Skin epidermis (tissue), 12 donors: ENCODE results near the gene CRB2.

ENCODE experiments used
- H3K27ac ChIP-seq, 21 experiments: fragments of 200-600 bp; sonication (generic) in 11 of 21; one replicate each; pipeline ENCODE4 v1.5.0; 2020; ENCODE audit warnings: mild to moderate bottlenecking in 3 of 21, inconsistent platforms in 2 of 21, moderate library complexity in 2 of 21
- H3K4me3 ChIP-seq, 7 experiments: fragments of 200-600 bp; sonication (generic) in 2 of 7; one replicate each; pipeline ENCODE4 v1.5.0; 2020; ENCODE audit warnings: inconsistent platforms in 2 of 7, mild to moderate bottlenecking in 2 of 7, moderate library complexity in 1 of 7

CRB2 gene

DNA sequence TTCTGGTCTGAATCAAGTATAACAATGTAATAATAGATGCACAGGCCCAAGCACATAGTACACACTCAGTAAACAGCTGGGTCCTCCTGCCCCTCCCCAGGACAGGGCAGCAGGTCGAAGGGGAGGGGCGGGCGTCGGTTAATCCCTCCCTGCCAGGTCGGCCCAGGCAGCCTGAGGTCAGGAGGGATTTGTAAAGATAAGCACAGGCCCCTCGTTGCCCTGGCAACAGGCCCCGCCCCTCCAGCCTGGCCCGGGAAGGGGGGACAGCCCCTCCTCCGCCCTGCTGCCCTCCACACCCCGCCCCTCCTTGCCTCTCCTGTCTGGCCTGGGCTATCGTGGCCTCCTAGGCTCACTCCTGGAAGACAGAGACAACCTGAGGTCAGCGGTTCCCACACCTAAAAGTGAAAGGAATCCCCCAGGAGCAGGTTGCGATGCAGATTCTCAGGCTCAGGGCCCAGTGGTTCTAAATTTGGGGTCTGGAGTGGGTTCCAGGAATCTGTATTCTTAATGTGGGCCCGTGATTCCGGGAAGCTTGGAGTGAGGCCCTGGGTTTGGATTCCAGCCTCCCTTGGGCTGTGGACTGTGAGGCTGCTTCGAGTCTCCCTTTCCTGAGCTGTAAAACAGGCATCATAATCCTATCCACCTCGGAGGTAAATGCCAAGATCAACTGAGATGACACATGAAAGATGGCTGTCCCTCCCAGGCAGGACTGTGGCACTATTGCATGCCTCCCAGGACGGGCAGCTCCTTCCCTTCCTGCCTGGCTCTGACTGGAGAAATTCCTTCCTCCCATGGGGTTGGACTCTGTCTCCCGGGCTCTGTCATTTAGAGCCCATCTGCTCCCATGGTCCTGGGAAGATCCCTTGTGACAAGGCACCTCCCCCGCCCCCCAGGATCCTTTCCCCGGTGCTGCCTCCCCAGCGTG lies 4.4 kb downstream of the CRB2 start:
- Histone ChIP-seq H3K4me3 (no peak overlapping the region), H3K27ac (no peak overlapping the region)

DNA sequence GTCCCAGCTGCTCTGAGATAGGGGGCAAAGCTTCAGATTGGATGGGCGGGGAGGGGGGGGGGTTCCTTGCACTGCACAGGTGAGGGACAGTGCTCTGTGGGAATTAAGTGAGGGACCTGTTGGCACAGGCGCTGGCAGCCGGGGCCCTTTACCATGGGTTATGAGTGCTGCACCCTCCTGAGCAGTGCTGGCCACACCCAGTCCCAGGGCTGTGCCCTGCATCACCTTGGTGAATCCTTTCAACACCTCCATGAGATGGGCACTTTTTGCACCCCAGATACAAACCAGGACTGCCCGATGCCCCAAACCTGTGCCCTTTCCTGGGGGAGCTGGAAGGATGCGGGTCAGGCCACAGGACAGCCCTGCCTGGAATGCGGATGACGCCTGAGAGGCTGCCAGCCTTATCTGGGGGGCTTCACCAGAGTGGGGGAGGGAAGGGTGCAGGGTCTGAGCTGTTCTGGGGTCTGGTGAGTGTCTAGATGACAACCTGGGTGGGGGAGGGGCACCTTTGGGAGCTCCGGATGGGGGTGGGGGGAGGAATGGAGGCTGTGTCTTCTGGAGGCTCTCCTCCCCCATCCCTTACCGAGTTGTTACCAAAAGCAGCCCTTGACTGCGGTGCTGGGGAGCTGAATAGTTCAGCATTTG lies 5.2 kb downstream of the CRB2 start:
- no peak overlapping the region for H3K27ac ChIP-seq
- no peak overlapping the region for H3K4me3 ChIP-seq

GRCh38 chr9:123361731-123362510 lies 5.9 kb downstream of the CRB2 start:
- H3K4me3 ChIP-seq: no peak overlapping the region
- no peak overlapping the region for H3K27ac ChIP-seq

- Histone ChIP-seq H3K4me3 (no peak overlapping the region), H3K27ac (no peak overlapping the region)
These were observed 6.9 kb downstream of the CRB2 start for GRCh38 chr9:123362856-123363255.

- Histone ChIP-seq H3K4me3 (no peak overlapping the region), H3K27ac (no peak overlapping the region)
These were observed 8.3 kb downstream of the CRB2 start for GRCh38 chr9:123364241-123364824.

- H3K27ac ChIP-seq: no peak overlapping the region
- no peak overlapping the region for H3K4me3 ChIP-seq
These were observed 9.4 kb downstream of the CRB2 start for GRCh38 chr9:123365287-123365880.

DNA sequence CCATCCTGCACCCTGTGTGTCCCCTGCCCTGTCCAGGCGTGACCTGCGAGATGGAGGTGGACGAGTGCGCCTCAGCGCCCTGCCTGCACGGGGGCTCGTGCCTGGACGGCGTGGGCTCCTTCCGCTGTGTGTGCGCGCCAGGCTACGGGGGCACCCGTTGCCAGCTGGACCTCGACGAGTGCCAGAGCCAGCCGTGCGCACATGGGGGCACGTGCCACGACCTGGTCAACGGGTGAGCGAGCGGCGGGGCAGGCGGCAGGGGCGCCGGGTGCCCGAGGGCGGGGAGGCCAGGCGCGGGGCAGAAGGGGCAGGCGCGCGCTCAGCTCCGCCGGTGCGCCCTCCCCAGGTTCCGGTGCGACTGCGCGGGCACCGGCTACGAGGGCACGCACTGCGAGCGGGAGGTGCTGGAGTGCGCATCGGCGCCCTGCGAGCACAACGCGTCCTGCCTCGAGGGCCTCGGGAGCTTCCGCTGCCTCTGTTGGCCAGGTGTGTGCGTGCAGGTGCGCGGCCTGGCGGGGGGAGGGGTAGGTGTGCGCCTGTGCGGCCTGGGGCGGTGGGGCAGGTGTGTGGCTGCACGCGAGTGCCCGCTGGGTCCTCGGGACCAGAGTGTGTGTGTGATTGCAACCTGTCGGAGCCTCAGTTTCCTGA lies 10.0 kb downstream of the CRB2 start:
- H3K27ac ChIP-seq: no peak overlapping the region
- no peak overlapping the region for H3K4me3 ChIP-seq

DNA sequence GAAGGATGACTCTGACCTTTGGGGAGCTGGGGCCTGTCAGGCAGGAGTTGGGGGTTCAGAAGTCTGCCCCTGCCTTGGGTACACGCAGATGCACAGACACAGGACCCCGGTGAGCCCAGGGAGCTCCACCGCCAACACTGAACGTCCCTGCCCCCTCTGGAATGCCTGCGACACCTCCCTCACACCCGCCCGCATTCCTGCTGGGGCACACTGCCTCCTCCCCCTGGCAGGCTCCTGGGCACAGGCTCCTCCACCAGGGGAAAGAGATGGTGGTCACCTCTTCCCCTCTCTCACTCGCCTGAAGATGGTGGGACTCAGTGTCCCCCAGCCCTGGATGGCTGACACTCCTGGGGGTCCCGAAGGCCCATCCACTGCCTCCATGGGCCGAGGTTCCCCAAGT lies 12.0 kb downstream of the CRB2 start:
- Histone ChIP-seq H3K27ac (no peak overlapping the region), H3K4me3 (no peak overlapping the region)

DNA sequence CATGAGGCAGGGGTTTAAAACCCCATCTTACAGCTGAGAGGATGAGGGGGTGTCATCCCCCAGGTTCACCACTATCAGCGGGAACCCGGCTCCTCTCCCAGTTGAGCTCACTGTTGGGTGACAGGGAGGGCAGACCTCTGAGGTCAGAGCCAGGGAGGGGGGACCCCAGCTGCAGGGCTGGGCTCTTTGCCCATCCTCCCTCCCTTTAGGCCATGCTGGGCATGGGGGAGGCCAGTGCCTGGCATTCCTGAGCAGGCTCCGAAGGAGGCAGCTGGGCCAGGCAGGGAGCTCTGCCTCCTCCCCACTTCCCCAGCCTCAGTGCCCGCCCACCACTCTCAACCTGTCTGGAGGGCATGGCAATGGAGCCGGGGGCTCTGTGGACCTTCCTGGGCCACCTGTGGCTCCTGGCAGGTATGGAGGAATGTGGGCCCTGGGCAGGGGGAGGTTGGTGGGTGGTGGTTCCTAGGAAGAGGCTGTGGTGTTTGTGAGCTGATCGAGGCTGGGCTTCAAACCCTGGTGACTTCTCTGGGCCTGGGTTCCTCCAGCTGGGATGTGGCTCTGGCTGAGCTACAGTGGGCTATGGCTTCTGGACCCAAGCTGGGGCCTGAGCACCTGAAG lies 12.6 kb downstream of the CRB2 start:
- no peak overlapping the region for H3K27ac ChIP-seq

DNA sequence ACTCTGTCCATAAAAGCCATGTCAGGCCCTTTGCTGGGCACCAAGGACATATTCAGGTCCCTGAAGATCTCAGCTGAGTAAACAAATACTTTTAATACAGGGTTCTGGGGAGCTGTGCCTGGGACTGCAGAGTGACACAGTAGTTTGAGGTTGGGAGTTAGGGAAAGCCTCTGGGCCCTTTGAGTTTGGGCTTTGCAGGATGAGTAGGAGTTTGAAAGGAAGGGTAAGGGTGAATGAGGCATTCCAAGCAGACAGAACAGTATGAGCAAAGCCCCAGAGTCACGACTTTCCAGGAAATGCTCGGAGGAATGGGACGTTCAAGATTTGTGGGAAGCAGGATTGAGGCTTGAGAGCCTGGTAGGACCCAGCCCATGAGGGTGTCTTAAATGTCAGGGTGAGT lies 13.3 kb downstream of the CRB2 start:
- Histone ChIP-seq H3K27ac (no peak overlapping the region), H3K4me3 (no peak overlapping the region)

More for the DNA sequence above, 12.6 kb downstream of the CRB2 start:
- H3K4me3 ChIP-seq: no peak overlapping the region

GRCh38 chr9:123370108-123370507 lies 14.1 kb downstream of the CRB2 start:
- Histone ChIP-seq H3K4me3 (no peak overlapping the region), H3K27ac (no peak overlapping the region)

- Histone ChIP-seq H3K4me3 (no peak overlapping the region), H3K27ac (no peak overlapping the region)
These were observed 14.7 kb downstream of the CRB2 start for GRCh38 chr9:123370526-123371227.

GRCh38 chr9:123371228-123371584 lies 15.2 kb downstream of the CRB2 start:
- no peak overlapping the region for H3K4me3 ChIP-seq
- no peak overlapping the region for H3K27ac ChIP-seq

GRCh38 chr9:123371805-123372590 lies 16.0 kb downstream of the CRB2 start:
- H3K4me3 ChIP-seq: no peak overlapping the region
- no peak overlapping the region for H3K27ac ChIP-seq

GRCh38 chr9:123372766-123373446 lies 16.9 kb downstream of the CRB2 start:
- Histone ChIP-seq H3K27ac (no peak overlapping the region), H3K4me3 (no peak overlapping the region)

- no peak overlapping the region for H3K27ac ChIP-seq
- no peak overlapping the region for H3K4me3 ChIP-seq
These were observed 17.5 kb downstream of the CRB2 start for GRCh38 chr9:123373447-123373923.

- Histone ChIP-seq H3K27ac (no peak overlapping the region), H3K4me3 (no peak overlapping the region)
These were observed 17.9 kb downstream of the CRB2 start for GRCh38 chr9:123373946-123374345.
